HepG2 (cell line): ENCODE results near the gene CALCR.

Experiments used
- CTCF ChIP-seq: sonication (generic); formaldehyde crosslinking; IDR thresholded peaks from 2 replicates; pipeline ENCODE4 v1.5.0; 2020; ENCODE audit warnings: mild to moderate bottlenecking, missing genetic modification reagents, moderate library complexity
- EP300 ChIP-seq, 3 experiments: sonication (generic) in 1 of 3; formaldehyde crosslinking in 1 of 3; IDR thresholded peaks; 2 replicates each; pipeline versions ENCODE4 v1.5.1 to v1.6.1; 2011 to 2020; ENCODE audit warnings: low read depth in 2 of 3, low read length in 2 of 3, borderline replicate concordance in 1 of 3, improper control_type of control experiment in 1 of 3, mild to moderate bottlenecking in 1 of 3, missing genetic modification reagents in 1 of 3, moderate library complexity in 1 of 3
- MYC ChIP-seq: sonication (generic); formaldehyde crosslinking; IDR thresholded peaks from 2 replicates; pipeline ENCODE4 v1.9.0; 2021; ENCODE audit warnings: missing genetic modification reagents, borderline replicate concordance
- NFATC3 ChIP-seq: sonication (generic); formaldehyde crosslinking; IDR thresholded peaks from 2 replicates; pipeline ENCODE4 v1.5.1; 2020; ENCODE audit warnings: mild to moderate bottlenecking, missing genetic modification reagents
- PLRG1 ChIP-seq: fragments of 450-650 bp; conservative IDR thresholded peaks from 2 replicates; pipeline ENCODE4 v1.6.1; 2016
- POLR2AphosphoS5 ChIP-seq: IDR thresholded peaks from 2 replicates; pipeline ENCODE4 v1.6.1; 2012; ENCODE audit warnings: low read depth, low read length
- YEATS4 ChIP-seq: sonication (generic); formaldehyde crosslinking; IDR thresholded peaks from 2 replicates; pipeline ENCODE4 v1.4.0; 2020; ENCODE audit warnings: missing genetic modification reagents, borderline replicate concordance
- ZFX ChIP-seq: sonication (generic); formaldehyde crosslinking; IDR thresholded peaks from 2 replicates; pipeline ENCODE4 v1.4.0; 2020; ENCODE audit warnings: mild to moderate bottlenecking, low read depth, missing genetic modification reagents, moderate library complexity

DNA sequence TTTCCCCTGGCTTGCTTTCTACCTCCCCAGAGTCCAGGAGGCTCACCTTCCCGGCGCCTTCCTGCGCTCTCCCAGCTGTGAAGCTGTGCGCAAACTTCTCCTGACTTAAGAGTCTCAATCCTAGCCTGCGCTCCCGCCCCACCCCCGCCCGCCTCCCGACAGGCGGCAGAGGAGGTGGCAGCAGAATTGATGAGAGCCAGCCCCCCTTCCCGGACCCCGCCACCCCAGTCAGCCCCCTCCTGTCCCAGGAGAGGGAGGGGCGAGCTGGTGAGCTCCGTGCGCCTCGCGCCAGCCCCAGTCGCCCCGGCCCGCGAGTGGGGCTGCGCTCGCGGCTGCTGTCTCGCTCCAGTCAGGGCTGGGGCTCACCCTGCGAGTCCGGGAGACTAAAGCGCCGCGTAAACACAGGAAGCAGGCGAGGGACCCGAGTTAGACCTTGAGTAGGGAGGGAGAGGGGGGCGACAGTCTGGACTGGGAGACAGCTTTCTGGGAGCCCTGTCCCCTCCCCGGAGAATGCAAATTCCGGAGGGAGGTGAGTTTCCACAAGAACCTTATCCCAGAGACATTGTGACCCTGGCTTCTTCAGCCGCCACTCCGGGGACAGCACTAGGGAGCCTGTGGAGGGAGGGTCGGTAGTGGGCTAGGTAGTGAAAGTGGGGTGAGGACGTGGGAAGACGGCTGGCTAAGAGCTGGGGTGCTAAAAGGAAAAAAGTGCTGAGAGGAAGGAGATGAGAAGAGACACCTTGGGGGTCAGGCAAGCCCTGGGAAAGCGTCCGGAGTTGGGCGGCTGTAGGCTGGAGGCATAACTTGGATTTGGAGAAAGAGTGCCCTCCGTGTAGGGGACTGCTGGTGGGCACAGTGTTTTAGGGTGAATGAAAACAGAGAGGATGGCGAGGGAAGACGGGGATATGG, at the start of gene CALCR:
- no peak for TF ChIP-seq YEATS4
- TF ChIP-seq NFATC3, result no peak
- no peak for TF ChIP-seq POLR2AphosphoS5
- no peak for TF ChIP-seq ZFX
- TF ChIP-seq CTCF (CRISPR knock-in tag), result no peak
- no peak for TF ChIP-seq PLRG1
- TF ChIP-seq EP300 (IDR thresholded peaks at IDR 0.05; ENCODE audit: low read depth in 2 of 2, low read length in 2 of 2), result no peak
- no peak for TF ChIP-seq EP300 (CRISPR knock-in tag; IDR thresholded peaks at IDR 0.05; ENCODE audit: borderline replicate concordance)
- TF ChIP-seq MYC (CRISPR knock-in tag), result no peak
